K562 (cell line): ENCODE results near the gene TFDP3. TPM values are rescaled to one million over a fixed set of nuclear protein-coding genes. Genes with fewer than 3 reads are reported as not detected.

Experiments
- ATAC-seq: fragments of 200-7000 bp; cut with Tn5 transposase; 3 replicates; pipeline ENCODE4 v1.9.1; 2020; ENCODE audit warnings: moderate library complexity
- BruUV-seq: library from RNA; stranded (reverse); fragments of 400-500 nt; replicated peaks from 2 replicates; lab custom pipeline; 2021; lab: Mats Ljungman, UMichigan
- CTCF ChIA-PET: fragments of 300-600 bp; formaldehyde crosslinking; extraction: SDS; loops from one replicate; lab custom pipeline; 2021; ENCODE audit warnings: low intra/inter-chr PET ratio; lab: Yijun Ruan, JAX
- POLR2A ChIA-PET: fragments of 300-600, 350-650 bp; sonication (Branson Sonifier 250); formaldehyde crosslinking; extraction: SDS; loops from one replicate; lab custom pipeline; 2021; ENCODE audit warnings: antibody characterized with exemption, inconsistent platforms; lab: Yijun Ruan, JAX
- DNase-seq, 4 experiments: peaks; one replicate each; pipeline versions ENCODE4 v3.0.0 to v3.0.0-alpha.2; 2011 to 2018; ENCODE audit warnings: low spot score in 3 of 4, mixed read lengths in 3 of 4; ENCODE audit errors: extremely low read depth in 1 of 4
- FAIRE-seq: peaks from 2 replicates; lab custom pipeline; 2011; peaks lifted over from hg19 to GRCh38; lab: Jason Lieb, UNC
- H2AFZ ChIP-seq: 2 replicates; pipeline ENCODE4 v1.6.0; 2011; ENCODE audit warnings: low read depth, low read length, control low read depth, inconsistent platforms
- H3K27ac ChIP-seq: fragments of 200-600 bp; 3 replicates; pipeline ENCODE4 v1.8.0; 2011; ENCODE audit warnings: low read depth, mild to moderate bottlenecking, control low read depth, inconsistent platforms, low read length, moderate library complexity, mixed read lengths; ENCODE audit errors: extremely low read depth
- H3K27me3 ChIP-seq, 2 experiments: fragments of 300-600 bp in 1 of 2; 2 replicates in 1 of 2; 3 replicates in 1 of 2; pipeline versions ENCODE4 v1.6.0 to v1.8.0; 2011; ENCODE audit warnings: inconsistent platforms in 2 of 2, low read length in 2 of 2, mild to moderate bottlenecking in 1 of 2, mixed read lengths in 1 of 2, moderate library complexity in 1 of 2; ENCODE audit not compliant: control insufficient read depth in 2 of 2, insufficient read depth in 2 of 2
- H3K36me3 ChIP-seq: fragments of 300-600 bp; 3 replicates; pipeline ENCODE4 v1.8.0; 2011; ENCODE audit warnings: mild to moderate bottlenecking, low read length, inconsistent platforms; ENCODE audit not compliant: control insufficient read depth, insufficient read depth
- H3K4me1 ChIP-seq, 2 experiments: fragments of 200-600 bp in 1 of 2; replicated peaks in 1 of 2; 2 replicates in 1 of 2; 3 replicates in 1 of 2; pipeline versions ENCODE4 v1.5.1 to v1.8.0; 2011; ENCODE audit warnings: inconsistent platforms in 2 of 2, low read length in 2 of 2, mild to moderate bottlenecking in 1 of 2, mixed read lengths in 1 of 2, moderate library complexity in 1 of 2; ENCODE audit not compliant: control insufficient read depth in 2 of 2, insufficient read depth in 2 of 2
- H3K4me2 ChIP-seq: 2 replicates; pipeline ENCODE4 v1.6.1; 2011; ENCODE audit warnings: low read length, control low read depth, inconsistent platforms, mixed read lengths; ENCODE audit not compliant: insufficient read depth
- H3K4me3 ChIP-seq: fragments of 200-600 bp; sonication (generic), shearing (Covaris generic); 2 replicates; pipeline ENCODE4 v1.5.1; 2016; ENCODE audit warnings: control low read depth, inconsistent platforms
- H3K79me2 ChIP-seq: fragments of 200-600 bp; 3 replicates; pipeline ENCODE4 v1.8.0; 2011; ENCODE audit warnings: low read length, inconsistent platforms; ENCODE audit not compliant: control insufficient read depth, insufficient read depth
- H3K9ac ChIP-seq, 2 experiments: 2 replicates each; pipeline versions ENCODE4 v1.6.0 to v1.6.1; 2011; ENCODE audit warnings: low read depth in 2 of 2, low read length in 2 of 2, control low read depth in 1 of 2, inconsistent platforms in 1 of 2, mild to moderate bottlenecking in 1 of 2, mixed read lengths in 1 of 2; ENCODE audit not compliant: insufficient read depth in 1 of 2
- H3K9me1 ChIP-seq: one replicate; pipeline ENCODE4 v1.6.0; 2011; ENCODE audit warnings: inconsistent platforms, mild to moderate bottlenecking, low read length, moderate library complexity; ENCODE audit not compliant: control insufficient read depth, insufficient read depth
- H3K9me3 ChIP-seq: replicated peaks from 2 replicates; pipeline ENCODE4 v1.5.1; 2011; ENCODE audit warnings: low read depth, low read length, inconsistent platforms; ENCODE audit not compliant: control insufficient read depth, insufficient read depth
- H4K20me1 ChIP-seq: replicated peaks from 2 replicates; pipeline ENCODE4 v1.6.1; 2011; ENCODE audit warnings: low read length, inconsistent platforms, mixed read lengths; ENCODE audit not compliant: control insufficient read depth, insufficient read depth
- ARID1B ChIP-seq: fragments of 450-650 bp; IDR thresholded peaks from 2 replicates; pipeline ENCODE4 v1.6.1; 2016; ENCODE audit warnings: antibody characterized with exemption, mild to moderate bottlenecking, inconsistent platforms
- MXI1 ChIP-seq: IDR thresholded peaks from 2 replicates; pipeline ENCODE4 v1.6.1; 2011; ENCODE audit warnings: low read depth, mild to moderate bottlenecking, improper control_type of control experiment, low read length
- NCOA6 ChIP-seq: fragments of 450-650 bp; IDR thresholded peaks from 2 replicates; pipeline ENCODE4 v1.6.1; 2017; ENCODE audit warnings: mild to moderate bottlenecking
- RAD51 ChIP-seq: fragments of 450-650 bp; IDR thresholded peaks from 2 replicates; pipeline ENCODE4 v1.7.1; 2016; ENCODE audit warnings: low read depth, mild to moderate bottlenecking, borderline replicate concordance
- SMARCC2 ChIP-seq: fragments of 450-650 bp; IDR thresholded peaks from 2 replicates; pipeline ENCODE4 v1.6.1; 2017; ENCODE audit warnings: antibody characterized with exemption, moderate library complexity, mild to moderate bottlenecking, low read depth
- ZFP30 ChIP-seq: fragments of 250-450 bp; sonication (Bioruptor Pico); IDR thresholded peaks from 2 replicates; pipeline ENCODE4 v1.8.0; 2022; ENCODE audit warnings: moderate library complexity, mild to moderate bottlenecking, inconsistent platforms, borderline replicate concordance
- WGBS: fragments of 100-300 bp; shearing (Covaris generic); methylation state at CpG from one replicate; pipeline ENCODE4 v1.1.6; 2016; ENCODE audit warnings: low coverage, mixed read lengths; ENCODE audit not compliant: insufficient coverage; ENCODE audit errors: missing lambda C conversion rate; 5-methylcytosine and 5-hydroxymethylcytosine counted together
- in situ Hi-C: fragments of 300-500 bp; cut with MboI; formaldehyde crosslinking; loops from 4 replicates; pipeline ENCODE4 v1.15.0; 2018; ENCODE audit warnings: inconsistent platforms, mixed read lengths
- intact Hi-C: fragments of 100-400 bp; cut with micrococcal nuclease; formaldehyde crosslinking; loops from 2 replicates; pipeline ENCODE4 v1.14.2; 2022
- polyA plus RNA-seq, 8 experiments: library from polyadenylated mRNA; depleted of rRNA in 4 of 8; stranded (reverse) in 5 of 8; unstranded in 3 of 8; fragments of >200 nt; fragmentation: Nextera tagmentation in 2 of 8; fragmentation: Illumina TruSeq in 1 of 8; extraction: Ambion mirVana in 2 of 8; extraction: Trizol in 1 of 8; gene quantifications; 2 replicates each; pipeline versions ENCODE4 v1.2.1 to v1.2.3, GENCODE V29; 2011 to 2014; ENCODE audit warnings: inconsistent platforms in 1 of 8, missing spikeins in 1 of 8
- total RNA-seq, 7 experiments: library from RNA; depleted of rRNA in 6 of 7; stranded (reverse); fragments of >200 nt in 6 of 7; fragmentation: Illumina TruSeq in 2 of 7; extraction: Trizol in 2 of 7; gene quantifications; 2 replicates each; pipeline versions ENCODE4 v1.2.1 to v1.2.3, GENCODE V29; 2011 to 2021; ENCODE audit warnings: low replicate concordance in 1 of 7
- TF ChIP-seq, protein P1 (sequence below): fragments of 250-450 bp; sonication (Bioruptor Pico); IDR thresholded peaks from 2 replicates; pipeline ENCODE4 v1.8.0; 2021; ENCODE audit warnings: mild to moderate bottlenecking, moderate library complexity

TFDP3 gene
- total and polyA plus RNA-seq, 9 of the 15 experiments (the other 6 are each of a cell fraction or from before 2014, with no cell fraction given): 0.09 to 0.25 (median 0.12) TPM; not detected in 5

DNA sequence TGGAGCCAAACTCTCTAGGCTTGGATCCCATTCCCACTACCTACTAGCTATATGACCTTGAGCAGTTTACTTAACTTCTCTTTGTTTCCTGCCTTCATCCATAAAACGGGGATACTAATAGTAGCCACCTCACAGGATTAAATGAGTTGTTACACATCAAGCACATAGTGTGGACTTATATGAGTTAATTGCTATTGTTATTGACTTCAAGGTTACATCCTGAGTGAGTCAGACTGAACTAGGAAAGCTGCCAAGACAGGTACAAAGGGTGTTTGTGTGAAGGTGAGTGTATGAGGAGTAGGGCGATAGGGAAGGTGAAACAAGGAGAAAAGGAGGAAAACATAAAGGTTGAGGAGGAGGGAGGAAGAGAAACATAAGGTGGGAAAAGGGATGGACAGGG, 32.2 kb downstream of the TFDP3 start:
- Histone ChIP-seq H3K4me3 (no peak overlapping the region), H3K36me3 (no peaks in the 10 kb centered on the region), H3K27ac (no peak overlapping the region), H3K9me3 (no peaks in the 10 kb centered on the region), H3K9ac (no peak overlapping the region), H3K9me1 (no peaks in the 10 kb centered on the region), H3K4me2 (no peak overlapping the region), H3K27me3 (no peaks in the 10 kb centered on the region), H3K4me1 (no peaks in the 10 kb centered on the region), H3K79me2 (no peaks in the 10 kb centered on the region), H2AFZ (no peak overlapping the region), H4K20me1 (no peaks in the 10 kb centered on the region)
- TF ChIP-seq ZFP30 (no peak), RAD51 (no peak), MXI1 (no peak), NCOA6 (no peak), SMARCC2 (no peak), ARID1B (no peak)
- TF ChIP-seq, protein P1, sequence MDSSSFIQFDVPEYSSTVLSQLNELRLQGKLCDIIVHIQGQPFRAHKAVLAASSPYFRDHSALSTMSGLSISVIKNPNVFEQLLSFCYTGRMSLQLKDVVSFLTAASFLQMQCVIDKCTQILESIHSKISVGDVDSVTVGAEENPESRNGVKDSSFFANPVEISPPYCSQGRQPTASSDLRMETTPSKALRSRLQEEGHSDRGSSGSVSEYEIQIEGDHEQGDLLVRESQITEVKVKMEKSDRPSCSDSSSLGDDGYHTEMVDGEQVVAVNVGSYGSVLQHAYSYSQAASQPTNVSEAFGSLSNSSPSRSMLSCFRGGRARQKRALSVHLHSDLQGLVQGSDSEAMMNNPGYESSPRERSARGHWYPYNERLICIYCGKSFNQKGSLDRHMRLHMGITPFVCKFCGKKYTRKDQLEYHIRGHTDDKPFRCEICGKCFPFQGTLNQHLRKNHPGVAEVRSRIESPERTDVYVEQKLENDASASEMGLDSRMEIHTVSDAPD (CRISPR knock-in tag): no peak
- BruUV-seq: no TSS peak
- ATAC-seq: no peak
- ChIA-PET CTCF (no interaction called here), POLR2A (no interaction called here)
- no peak for DNase-seq
- in situ Hi-C loops: no loop called here
- intact Hi-C loops: no loop called here
- 0% methylated on average over 2 of the region's 2 CpGs for WGBS
- no peak for FAIRE-seq
